SIG-M5 treated with dmso at 0.1 percent for 504 hours (cell line): ENCODE measurements around the gene CDS1.
"Not testable (repeated sequence)": the region's sequence is repeated elsewhere in the genome, so short reads cannot be mapped to it uniquely, and the experiment has no call there.

Experiments
- DNase-seq: peaks from one replicate; lab custom pipeline; 2025; ENCODE audit not compliant: unreplicated experiment; lab: John Stamatoyannopoulos, UW

Gene CDS1

DNA sequence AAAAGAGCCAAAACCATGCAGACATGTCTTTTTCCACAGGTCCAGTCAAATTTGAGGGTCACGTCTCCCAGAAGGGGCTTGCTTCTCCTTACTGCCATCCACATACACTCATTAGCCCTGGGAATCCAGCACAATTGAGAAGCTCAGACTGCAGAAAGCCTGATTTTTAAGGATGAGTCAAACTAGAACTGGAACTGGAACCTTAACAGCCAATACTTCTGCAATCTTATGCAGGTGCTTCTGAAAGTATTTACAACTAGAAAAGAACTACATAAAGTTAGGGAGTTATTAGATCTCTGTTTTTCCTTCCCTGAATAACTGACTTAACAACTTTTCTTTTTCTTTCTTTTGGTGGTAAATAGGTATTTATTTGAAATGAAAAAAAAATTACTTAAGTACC, 86.3 kb downstream of the CDS1 start:
- DNase-seq = no peak

GRCh38 chr4:84672177-84672576, 89.2 kb downstream of the CDS1 start:
- no peak for DNase-seq

DNA sequence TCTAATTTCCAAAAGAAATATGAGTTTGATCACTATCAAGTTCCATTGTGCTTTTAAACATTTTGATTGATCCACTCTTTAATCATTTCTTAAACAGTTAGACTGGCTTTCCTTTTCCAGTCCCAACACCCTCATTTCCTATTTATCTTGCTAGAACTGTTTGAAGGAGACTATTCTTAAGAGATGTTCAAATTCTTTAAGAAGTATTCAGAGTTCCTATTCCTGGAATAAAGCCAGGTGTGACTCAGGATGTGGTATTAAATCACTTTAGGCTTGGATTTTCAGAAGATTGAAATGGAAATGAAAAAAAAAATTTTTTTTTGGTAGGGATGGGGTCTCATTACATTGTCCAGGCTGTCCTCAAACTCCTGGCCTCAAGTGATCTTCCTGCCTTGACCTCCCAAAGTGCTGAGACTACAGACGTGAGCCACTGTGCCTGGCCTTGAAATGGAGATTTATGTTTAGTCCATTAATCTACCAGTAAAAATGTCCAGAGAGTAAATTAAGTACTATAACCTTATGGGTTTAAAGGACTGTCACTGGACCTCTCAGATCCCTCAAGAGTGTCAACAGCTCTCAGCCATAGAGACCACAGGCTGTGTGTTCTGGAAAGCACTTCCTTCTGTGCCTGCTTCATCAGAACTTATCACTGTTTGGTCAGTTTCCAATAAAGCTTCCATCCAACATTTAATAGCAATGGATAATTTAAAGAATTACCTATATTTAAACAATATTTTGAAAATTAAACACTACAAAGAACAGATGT, 90.7 kb downstream of the CDS1 start:
- DNase-seq = no peak

DNA sequence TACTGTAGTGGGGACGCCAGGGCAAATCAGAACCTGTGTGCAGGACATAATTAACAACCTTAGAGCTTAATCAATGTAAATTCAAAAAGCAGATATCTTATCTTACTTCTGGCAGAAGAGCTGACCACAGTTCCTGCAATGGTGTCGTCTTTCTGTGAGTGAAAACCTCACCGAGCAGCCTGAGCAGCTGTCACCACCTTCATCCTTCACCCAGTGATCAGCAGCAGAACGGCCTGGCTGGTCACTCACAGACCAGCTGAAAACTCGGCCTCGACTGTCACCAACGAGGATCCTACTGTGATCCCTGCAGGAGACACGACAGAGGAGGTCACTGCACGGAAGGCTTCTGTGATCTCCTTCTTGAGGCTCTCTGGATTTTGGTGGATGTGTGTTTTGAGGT, 94.2 kb downstream of the CDS1 start:
- DNase-seq = no peak

GRCh38 chr4:84677995-84678394, 95.1 kb downstream of the CDS1 start:
- DNase-seq = no peak

DNA sequence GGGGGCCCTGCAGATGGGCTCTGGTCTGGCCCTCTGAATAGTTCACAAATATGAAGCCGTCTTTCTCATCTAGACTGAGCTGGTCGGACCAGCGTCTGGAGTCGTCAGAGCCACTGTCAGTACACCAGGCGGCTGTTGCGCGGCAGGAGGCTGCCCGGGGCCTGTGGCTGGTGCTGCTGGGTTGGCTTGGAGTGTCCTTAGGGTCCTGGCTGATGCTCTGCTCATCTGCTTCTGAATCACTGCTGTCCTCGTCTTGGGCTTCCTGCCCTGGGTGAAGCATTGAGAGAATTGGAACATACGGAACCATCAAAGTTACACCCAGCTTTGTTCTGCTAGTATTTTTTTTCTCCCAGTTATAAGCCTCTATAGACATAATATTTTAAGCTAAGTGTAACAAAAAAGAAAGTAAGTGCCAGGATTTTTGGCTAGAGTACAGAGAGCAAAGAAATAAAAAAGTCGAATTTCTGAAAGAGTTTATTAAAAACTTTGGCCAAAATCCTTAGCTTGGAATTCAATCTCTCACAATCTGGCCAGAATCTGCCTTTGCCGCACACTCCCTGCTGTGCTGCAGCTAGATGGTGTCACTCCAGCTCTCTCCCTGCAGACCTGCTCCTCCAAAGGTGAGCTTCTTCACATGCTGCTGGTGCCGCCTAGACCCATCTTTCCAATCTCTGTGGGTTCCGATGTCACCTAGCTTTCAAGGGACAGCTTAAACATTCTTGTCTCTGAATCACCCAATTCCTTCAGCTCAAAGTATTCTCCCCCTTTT, 96.2 kb downstream of the CDS1 start:
- no peak for DNase-seq

GRCh38 chr4:84680956-84681355, 98.0 kb downstream of the CDS1 start:
- DNase-seq = no peak

DNA sequence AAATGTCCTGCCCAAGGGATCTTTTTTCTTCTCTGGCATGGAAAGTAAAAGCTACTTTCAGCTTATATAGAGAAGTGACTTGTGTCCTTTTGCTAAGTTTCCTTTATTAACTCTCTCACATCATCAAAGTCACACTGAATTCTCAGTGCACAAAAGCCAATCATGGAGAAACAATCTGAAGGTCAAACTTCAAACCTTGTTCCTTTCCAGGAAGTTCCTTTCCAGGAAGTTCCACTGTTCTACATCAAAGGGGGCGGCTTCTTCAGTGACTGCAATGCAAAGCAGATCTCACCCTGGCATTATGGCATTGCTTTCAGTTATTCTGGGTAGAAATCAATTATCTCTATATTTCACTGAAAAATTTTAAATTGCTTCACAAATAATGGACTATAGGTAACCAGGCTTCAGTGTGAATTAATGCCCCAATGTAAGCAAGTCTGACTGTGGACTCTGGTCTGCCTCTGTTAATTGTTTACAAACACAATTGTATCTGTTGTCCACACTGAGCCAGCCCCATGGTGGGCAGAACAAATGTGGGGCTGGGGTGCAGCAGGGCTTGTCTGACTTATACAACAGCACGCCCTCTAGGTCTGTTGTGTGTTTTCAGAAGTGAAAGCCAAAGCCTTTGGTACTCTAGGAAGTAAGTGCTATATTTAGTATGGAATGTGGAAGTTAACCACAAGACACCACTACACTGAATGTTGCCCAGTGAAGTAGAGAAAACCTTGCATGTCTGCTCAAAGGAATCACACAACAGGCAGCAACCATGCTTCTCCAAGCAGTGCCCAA, 98.8 kb downstream of the CDS1 start:
- peak; percentile 57 for DNase-seq

DNA sequence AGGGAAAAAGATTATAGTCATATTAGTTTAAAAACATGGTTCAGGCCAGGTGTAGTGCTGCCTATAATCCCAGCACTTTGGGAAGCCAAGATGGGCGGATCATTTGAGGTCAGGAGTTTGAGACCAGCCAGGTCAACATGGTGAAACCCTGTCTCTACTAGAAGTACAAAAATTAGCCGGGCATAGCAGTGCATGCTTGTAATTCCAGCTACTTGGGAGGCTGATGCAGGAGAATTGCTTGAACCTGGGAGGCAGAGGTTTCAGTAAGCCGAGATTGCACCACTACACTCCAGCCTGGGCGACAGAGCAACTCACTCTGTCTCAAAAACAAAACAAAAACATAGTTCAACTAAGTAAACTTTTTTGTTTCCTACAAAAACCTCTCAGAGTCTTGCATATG, 99.7 kb downstream of the CDS1 start:
- not testable (repeated sequence) for DNase-seq

- DNase-seq = no peak
These were observed 100.3 kb downstream of the CDS1 start for GRCh38 chr4:84683064-84683850.

- DNase-seq = no peak
These were observed 101.4 kb downstream of the CDS1 start for GRCh38 chr4:84684361-84684760.

DNA sequence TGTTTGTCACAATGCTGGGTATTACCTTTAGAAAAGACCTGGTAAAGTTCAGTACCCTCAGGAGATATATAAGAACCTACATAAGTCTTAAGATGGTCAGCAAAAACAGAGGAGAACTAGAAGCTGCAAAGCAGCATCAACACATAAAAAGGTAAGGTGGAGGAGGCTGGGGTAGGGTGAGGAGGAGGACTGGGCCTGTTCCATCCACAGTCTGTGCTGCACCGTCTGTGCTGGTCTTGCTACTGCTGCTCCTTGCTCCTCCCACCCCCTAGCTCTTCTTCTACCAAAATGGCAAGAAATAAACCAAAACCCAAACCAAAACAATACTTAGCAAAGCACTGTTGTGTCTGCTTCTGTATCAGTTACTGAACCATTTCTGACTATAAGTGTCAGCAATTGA, 102.2 kb downstream of the CDS1 start:
- no peak for DNase-seq

DNA sequence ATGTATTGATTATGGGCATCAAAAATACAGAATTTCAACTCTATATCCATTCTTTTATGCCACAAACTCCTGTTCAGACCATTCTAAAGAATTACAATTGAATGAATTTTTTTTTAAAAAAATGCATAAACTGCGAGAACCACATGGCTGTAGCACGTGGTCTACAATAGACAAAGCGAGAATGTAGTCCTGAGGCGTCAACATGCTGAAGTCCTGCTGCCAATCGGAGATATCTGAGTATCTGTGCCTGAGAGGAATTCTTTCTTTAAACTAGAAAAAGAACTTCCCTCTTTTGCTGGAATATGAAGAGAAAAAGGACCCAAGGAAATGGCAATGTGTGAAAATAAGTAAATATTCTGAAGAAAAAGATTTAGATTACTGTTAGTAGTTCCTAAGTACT, 105.7 kb downstream of the CDS1 start:
- DNase-seq = no peak

- no peak for DNase-seq
These were observed 106.3 kb downstream of the CDS1 start for GRCh38 chr4:84689197-84689596.

- DNase-seq = no peak
These were observed 107.6 kb downstream of the CDS1 start for GRCh38 chr4:84690481-84690880.

GRCh38 chr4:84691170-84691691, 108.3 kb downstream of the CDS1 start:
- peak; percentile 80 for DNase-seq

- no peak for DNase-seq
These were observed 108.9 kb downstream of the CDS1 start for GRCh38 chr4:84691800-84692199.

DNA sequence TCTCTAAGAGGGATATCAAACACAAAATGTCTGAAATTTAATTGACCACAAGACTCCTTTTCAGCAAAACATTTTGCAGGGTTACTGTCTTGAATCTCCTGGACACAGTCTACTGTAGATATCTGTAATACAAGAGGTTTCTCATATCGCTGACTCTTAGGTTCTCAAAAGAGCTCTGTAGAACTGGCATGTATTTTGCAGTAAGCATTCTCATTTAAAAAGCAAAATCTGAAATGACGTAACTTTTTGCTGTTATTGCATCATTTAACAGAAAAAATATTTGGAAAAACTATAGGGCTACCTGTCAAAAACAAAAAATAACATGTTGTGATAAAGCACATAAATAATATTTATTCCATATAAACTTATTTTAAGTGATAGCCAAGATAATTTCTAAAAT, 114.2 kb downstream of the CDS1 start:
- no peak for DNase-seq

GRCh38 chr4:84697615-84698201, 114.8 kb downstream of the CDS1 start:
- no peak for DNase-seq

GRCh38 chr4:84699001-84699671, 116.2 kb downstream of the CDS1 start:
- no peak for DNase-seq
